Measurements from ENCODE around the gene MRTFA.

- TF ChIP-seq POLR2A (IDR thresholded peaks at IDR 0.05; ENCODE audit: low read length), result no peak
- TF ChIP-seq GATA1 (IDR thresholded peaks at IDR 0.05; ENCODE audit: low read depth, low read length), result no peak
Observed at GRCh38 chr22:40374567-40374966, 262.0 kb downstream of the MRTFA start.

Measured in erythroblast (primary cell).